ENCODE measurements around the gene SLC34A2.

SLC34A2 gene

DNA sequence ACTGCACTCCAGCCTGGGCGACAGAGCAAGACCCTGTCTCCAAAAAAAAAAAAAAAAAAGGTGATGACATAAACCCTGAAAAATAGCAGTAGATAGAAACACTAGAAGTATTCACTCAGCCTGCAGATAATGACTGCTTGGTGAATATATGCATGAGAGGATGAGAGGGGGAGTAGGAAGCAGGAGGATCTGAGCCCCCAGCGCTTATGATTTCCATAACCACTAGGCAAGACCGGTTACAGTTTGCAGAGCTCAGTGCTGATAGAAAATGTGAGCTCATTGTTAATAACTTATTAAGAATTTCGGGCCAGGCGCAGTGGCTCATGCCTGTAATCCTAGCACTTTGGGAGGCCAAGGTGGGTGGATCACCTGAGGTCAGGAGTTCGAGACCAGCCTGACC is 40.8 kb upstream of the SLC34A2 start:
- H3K4me1 ChIP-seq (ENCODE audit: insufficient read depth, low read length, poor library complexity, severe bottlenecking): no peaks in the 10 kb centered on the region
- H3K9ac ChIP-seq (ENCODE audit: low read depth, low read length, poor library complexity, severe bottlenecking): no peak overlapping the region
- no peak overlapping the region for H3K4me3 ChIP-seq (ENCODE audit: low read length, poor library complexity, severe bottlenecking)
- peaks cover 2% of the 10 kb centered on the region; the same call in 1 of the 2 replicates for H3K9me3 ChIP-seq (ENCODE audit: insufficient read depth, low read depth, low read length)
- H3K4me2 ChIP-seq (ENCODE audit: low read depth, low read length, poor library complexity, severe bottlenecking): no peak overlapping the region
- no peaks in the 10 kb centered on the region for H3K27me3 ChIP-seq (ENCODE audit: insufficient read depth, low read length, poor library complexity, severe bottlenecking)
- H2AFZ ChIP-seq (ENCODE audit: low read length): no peak overlapping the region
- no peaks in the 10 kb centered on the region for H3K36me3 ChIP-seq (ENCODE audit: insufficient read depth, low read length)
- no peaks in the 10 kb centered on the region for H4K20me1 ChIP-seq (ENCODE audit: insufficient read depth, low read length, poor library complexity, severe bottlenecking)
- H3K9me2 ChIP-seq (replicated peaks; ENCODE audit: low read depth, low read length): no peaks in the 10 kb centered on the region
- no peak for TF ChIP-seq EZH2phosphoT487 (IDR thresholded peaks at IDR 0.05; ENCODE audit: borderline replicate concordance)
- TF ChIP-seq, protein P1, sequence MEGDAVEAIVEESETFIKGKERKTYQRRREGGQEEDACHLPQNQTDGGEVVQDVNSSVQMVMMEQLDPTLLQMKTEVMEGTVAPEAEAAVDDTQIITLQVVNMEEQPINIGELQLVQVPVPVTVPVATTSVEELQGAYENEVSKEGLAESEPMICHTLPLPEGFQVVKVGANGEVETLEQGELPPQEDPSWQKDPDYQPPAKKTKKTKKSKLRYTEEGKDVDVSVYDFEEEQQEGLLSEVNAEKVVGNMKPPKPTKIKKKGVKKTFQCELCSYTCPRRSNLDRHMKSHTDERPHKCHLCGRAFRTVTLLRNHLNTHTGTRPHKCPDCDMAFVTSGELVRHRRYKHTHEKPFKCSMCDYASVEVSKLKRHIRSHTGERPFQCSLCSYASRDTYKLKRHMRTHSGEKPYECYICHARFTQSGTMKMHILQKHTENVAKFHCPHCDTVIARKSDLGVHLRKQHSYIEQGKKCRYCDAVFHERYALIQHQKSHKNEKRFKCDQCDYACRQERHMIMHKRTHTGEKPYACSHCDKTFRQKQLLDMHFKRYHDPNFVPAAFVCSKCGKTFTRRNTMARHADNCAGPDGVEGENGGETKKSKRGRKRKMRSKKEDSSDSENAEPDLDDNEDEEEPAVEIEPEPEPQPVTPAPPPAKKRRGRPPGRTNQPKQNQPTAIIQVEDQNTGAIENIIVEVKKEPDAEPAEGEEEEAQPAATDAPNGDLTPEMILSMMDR (conservative IDR thresholded peaks at IDR 0.05; ENCODE audit: low read length): no peak
- no peaks in the 10 kb centered on the region for H3F3A ChIP-seq (ENCODE audit: low read depth)
- H3K79me2 ChIP-seq (ENCODE audit: insufficient read depth, low read length): no peaks in the 10 kb centered on the region

DNA sequence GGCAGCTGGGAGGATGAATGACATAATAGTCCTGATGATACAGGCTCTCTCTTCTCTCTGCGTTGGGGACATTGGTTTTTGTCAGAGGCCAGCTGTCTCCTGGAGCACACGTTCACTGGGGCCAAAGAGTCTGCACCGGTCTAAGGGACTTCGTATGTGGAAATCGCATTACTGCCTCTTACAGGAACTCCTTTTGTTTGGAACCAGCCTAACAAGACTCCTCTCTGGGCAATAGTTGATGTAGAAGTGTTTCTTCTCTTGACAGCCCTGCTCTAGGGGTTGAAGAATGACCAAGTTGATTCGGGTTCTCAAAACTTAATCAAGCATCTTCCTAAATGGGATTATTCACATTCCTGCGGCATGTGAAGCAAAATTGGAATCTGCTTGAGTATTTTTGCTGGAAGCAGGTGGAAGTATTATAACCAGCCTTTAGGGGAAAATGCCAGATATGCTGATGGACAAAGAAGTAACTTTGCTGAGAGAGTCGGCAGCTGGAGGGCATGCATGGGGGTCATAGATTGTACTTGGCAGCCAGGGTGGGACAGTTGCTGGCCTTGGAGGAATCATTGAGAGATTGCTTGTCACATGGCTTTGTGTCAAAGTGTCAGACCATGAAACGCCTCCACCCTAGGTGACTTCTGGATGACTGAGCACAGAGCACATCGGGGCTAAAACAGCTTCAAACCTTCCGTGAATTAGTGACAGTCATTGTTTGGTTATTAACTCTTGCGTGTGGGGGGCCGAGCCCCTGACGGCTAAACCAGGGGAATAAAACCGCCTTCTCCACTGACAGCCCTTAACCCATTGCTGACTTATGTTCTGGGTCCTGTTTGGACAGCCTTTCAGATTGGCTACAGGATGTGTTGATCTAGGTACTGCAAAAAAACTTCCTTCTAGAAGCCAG is 34.4 kb upstream of the SLC34A2 start:
- Histone ChIP-seq H3K4me2 (ENCODE audit: low read depth, low read length, poor library complexity, severe bottlenecking) (no peak overlapping the region), H4K20me1 (ENCODE audit: insufficient read depth, low read length, poor library complexity, severe bottlenecking) (no peaks in the 10 kb centered on the region)
- TF ChIP-seq, protein P1 (conservative IDR thresholded peaks at IDR 0.05; ENCODE audit: low read length): no peak
- TF ChIP-seq EZH2phosphoT487 (IDR thresholded peaks at IDR 0.05; ENCODE audit: borderline replicate concordance): no peak

DNA sequence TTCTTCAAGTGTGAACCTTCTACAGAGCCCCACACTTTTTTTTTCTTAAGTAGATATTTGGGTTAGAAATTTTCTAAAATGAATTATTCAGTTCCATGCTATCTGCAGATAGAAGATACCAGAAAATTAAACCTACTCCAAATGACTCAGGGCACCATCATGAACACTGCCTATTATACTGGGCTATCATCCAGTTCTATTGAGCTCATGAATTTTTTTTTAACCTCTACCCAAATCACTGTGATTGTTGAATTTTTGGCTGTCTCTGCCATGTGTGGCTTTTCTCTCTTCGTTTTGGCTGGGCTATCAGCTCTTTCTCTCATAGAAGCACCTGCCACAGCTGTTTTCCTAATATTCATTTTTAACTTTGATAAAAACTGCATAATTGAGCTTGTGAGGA is 31.0 kb upstream of the SLC34A2 start:
- no peaks in the 10 kb centered on the region for H3F3A ChIP-seq (ENCODE audit: low read depth)
- no peak overlapping the region for H3K4me3 ChIP-seq (ENCODE audit: low read length, poor library complexity, severe bottlenecking)
- no peaks in the 10 kb centered on the region for H3K27me3 ChIP-seq (ENCODE audit: insufficient read depth, low read length, poor library complexity, severe bottlenecking)
- TF ChIP-seq EZH2phosphoT487 (IDR thresholded peaks at IDR 0.05; ENCODE audit: borderline replicate concordance): no peak
- TF ChIP-seq, protein P1 (conservative IDR thresholded peaks at IDR 0.05; ENCODE audit: low read length): no peak
- no peak overlapping the region for H3K9ac ChIP-seq (ENCODE audit: low read depth, low read length, poor library complexity, severe bottlenecking)
- H3K9me2 ChIP-seq (replicated peaks; ENCODE audit: low read depth, low read length): no peaks in the 10 kb centered on the region
- H3K4me1 ChIP-seq (ENCODE audit: insufficient read depth, low read length, poor library complexity, severe bottlenecking): no peaks in the 10 kb centered on the region
- no peaks in the 10 kb centered on the region for H4K20me1 ChIP-seq (ENCODE audit: insufficient read depth, low read length, poor library complexity, severe bottlenecking)
- no peaks in the 10 kb centered on the region for H3K79me2 ChIP-seq (ENCODE audit: insufficient read depth, low read length)
- H2AFZ ChIP-seq (ENCODE audit: low read length): no peak overlapping the region
- H3K36me3 ChIP-seq (ENCODE audit: insufficient read depth, low read length): no peaks in the 10 kb centered on the region
- no peak overlapping the region for H3K4me2 ChIP-seq (ENCODE audit: low read depth, low read length, poor library complexity, severe bottlenecking)
- no peaks in the 10 kb centered on the region for H3K9me3 ChIP-seq (ENCODE audit: insufficient read depth, low read depth, low read length)

More for the DNA sequence above, 34.4 kb upstream of the SLC34A2 start:
- H3K9me2 ChIP-seq (replicated peaks; ENCODE audit: low read depth, low read length): no peaks in the 10 kb centered on the region
- no peaks in the 10 kb centered on the region for H3K4me1 ChIP-seq (ENCODE audit: insufficient read depth, low read length, poor library complexity, severe bottlenecking)
- no peaks in the 10 kb centered on the region for H3K27me3 ChIP-seq (ENCODE audit: insufficient read depth, low read length, poor library complexity, severe bottlenecking)
- H3K9ac ChIP-seq (ENCODE audit: low read depth, low read length, poor library complexity, severe bottlenecking): no peak overlapping the region
- H3K36me3 ChIP-seq (ENCODE audit: insufficient read depth, low read length): no peaks in the 10 kb centered on the region
- H3K79me2 ChIP-seq (ENCODE audit: insufficient read depth, low read length): no peaks in the 10 kb centered on the region
- no peaks in the 10 kb centered on the region for H3K9me3 ChIP-seq (ENCODE audit: insufficient read depth, low read depth, low read length)
- no peaks in the 10 kb centered on the region for H3F3A ChIP-seq (ENCODE audit: low read depth)
- no peak overlapping the region for H3K4me3 ChIP-seq (ENCODE audit: low read length, poor library complexity, severe bottlenecking)
- no peak overlapping the region for H2AFZ ChIP-seq (ENCODE audit: low read length)

Measured in Loucy (cell line).